Activated naive CD4-positive, alpha-beta T cell treated with anti-CD3 and anti-CD28 coated beads, Interleukin-2, amount 10 ng/mL, durations not matched to agents 7 days and 5 days (primary cell): Measurements from ENCODE around the gene SOX8.

Experiments
- CTCF ChIA-PET: fragments of 350-600 bp; sonication (Branson Sonifier 250); formaldehyde crosslinking; loops from one replicate; lab custom pipeline; 2021; ENCODE audit warnings: antibody characterized with exemption; lab: Charles Lee
- DNase-seq: peaks from one replicate; pipeline ENCODE4 v3.0.0-alpha.2; 2020
- H3K27ac Mint-ChIP-seq: one replicate; pipeline ENCODE4 v1.8.0; 2021; ENCODE audit warnings: mild to moderate bottlenecking, moderate library complexity, mixed read lengths
- H3K27me3 Mint-ChIP-seq: one replicate; pipeline ENCODE4 v1.8.0; 2021; ENCODE audit warnings: mild to moderate bottlenecking, mixed read lengths
- H3K36me3 Mint-ChIP-seq: one replicate; pipeline ENCODE4 v1.8.0; 2021; ENCODE audit warnings: mixed read lengths
- H3K4me1 Mint-ChIP-seq: one replicate; pipeline ENCODE4 v1.8.0; 2021; ENCODE audit warnings: mixed read lengths
- H3K4me3 Mint-ChIP-seq: one replicate; pipeline ENCODE4 v1.8.0; 2021; ENCODE audit warnings: mild to moderate bottlenecking, moderate library complexity, mixed read lengths
- H3K9me3 Mint-ChIP-seq: one replicate; pipeline ENCODE4 v1.8.0; 2021; ENCODE audit warnings: mixed read lengths

The SOX8 gene

GRCh38 chr16:1034230-1035065, 52.9 kb downstream of the SOX8 start:
- Mint-ChIP-seq H3K36me3 (no peaks in the 10 kb centered on the region), H3K27ac (no peak overlapping the region), H3K4me3 (no peak overlapping the region), H3K27me3 (peaks cover 14% of the 10 kb centered on the region), H3K9me3 (no peaks in the 10 kb centered on the region), H3K4me1 (no peaks in the 10 kb centered on the region)
- no peak for DNase-seq
- CTCF ChIA-PET, result no interaction called here

GRCh38 chr16:1035066-1035415, 53.5 kb downstream of the SOX8 start:
- Mint-ChIP-seq H3K27me3 (peaks cover 8% of the 10 kb centered on the region), H3K27ac (no peak overlapping the region), H3K36me3 (no peaks in the 10 kb centered on the region), H3K4me1 (no peaks in the 10 kb centered on the region), H3K4me3 (no peak overlapping the region), H3K9me3 (no peaks in the 10 kb centered on the region)
- CTCF ChIA-PET, result no interaction called here
- no peak for DNase-seq

- H3K27ac Mint-ChIP-seq, result no peak overlapping the region
- DNase-seq, result no peak
- no peaks in the 10 kb centered on the region for H3K9me3 Mint-ChIP-seq
- no peaks in the 10 kb centered on the region for H3K4me1 Mint-ChIP-seq
- H3K4me3 Mint-ChIP-seq, result no peak overlapping the region
- CTCF ChIA-PET, result no interaction called here
- no peaks in the 10 kb centered on the region for H3K36me3 Mint-ChIP-seq
- peaks cover 8% of the 10 kb centered on the region for H3K27me3 Mint-ChIP-seq
Observed at GRCh38 chr16:1036166-1036565, 54.6 kb downstream of the SOX8 start.
